ENCODE results near the gene CREB3L2.

- TF ChIP-seq FOXM1 (IDR thresholded peaks at IDR 0.05; ENCODE audit: borderline replicate concordance) (no peak), ELF4 (IDR thresholded peaks at IDR 0.05) (no peak), SP1 (IDR thresholded peaks at IDR 0.05) (no peak), BHLHE40 (IDR thresholded peaks at IDR 0.05; ENCODE audit: borderline replicate concordance) (no peak), NFRKB (IDR thresholded peaks at IDR 0.05) (no peak), HDGF (IDR thresholded peaks at IDR 0.05; ENCODE audit: borderline replicate concordance) (no peak), FOXA1 (IDR thresholded peaks at IDR 0.05) (no peak)
These were observed 31.5 kb downstream of the CREB3L2 start for GRCh38 chr7:137970253-137970975.

Data from HEK293T (cell line).